NCI-H2107 (cell line): ENCODE data around the gene ZNF366.

Experiments
- DNase-seq: peaks from one replicate; lab custom pipeline; 2025; lab: John Stamatoyannopoulos, UW

Gene ZNF366

GRCh38 chr5:72465066-72465465 is 42.1 kb downstream of the ZNF366 start:
- no peak for DNase-seq

- DNase-seq, result no peak
These were observed 43.1 kb downstream of the ZNF366 start for GRCh38 chr5:72464071-72464470.

- DNase-seq, result no peak
These were observed 43.7 kb downstream of the ZNF366 start for GRCh38 chr5:72463449-72464052.

GRCh38 chr5:72460413-72460812 is 46.8 kb downstream of the ZNF366 start:
- no peak for DNase-seq

- DNase-seq, result no peak
These were observed 47.3 kb downstream of the ZNF366 start for GRCh38 chr5:72459913-72460312.

GRCh38 chr5:72459089-72459661 is 48.0 kb downstream of the ZNF366 start:
- DNase-seq, result no peak

GRCh38 chr5:72458407-72458806 is 48.8 kb downstream of the ZNF366 start:
- no peak for DNase-seq

- DNase-seq, result no peak
These were observed 49.7 kb downstream of the ZNF366 start for GRCh38 chr5:72457491-72457890.

GRCh38 chr5:72456391-72457074 is 50.7 kb downstream of the ZNF366 start:
- DNase-seq, result no peak

GRCh38 chr5:72455476-72455875 is 51.7 kb downstream of the ZNF366 start:
- DNase-seq, result no peak

- no peak for DNase-seq
These were observed 52.2 kb downstream of the ZNF366 start for GRCh38 chr5:72454996-72455395.

GRCh38 chr5:72453246-72453775 is 53.9 kb downstream of the ZNF366 start:
- no peak for DNase-seq

- no peak for DNase-seq
These were observed 54.5 kb downstream of the ZNF366 start for GRCh38 chr5:72452515-72453245.

GRCh38 chr5:72451741-72452505 is 55.3 kb downstream of the ZNF366 start:
- DNase-seq, result no peak

GRCh38 chr5:72448368-72448767 is 58.8 kb downstream of the ZNF366 start:
- no peak for DNase-seq

GRCh38 chr5:72447751-72448150 is 59.5 kb downstream of the ZNF366 start:
- no peak for DNase-seq

GRCh38 chr5:72445969-72446368 is 61.2 kb downstream of the ZNF366 start:
- DNase-seq, result no peak

- no peak for DNase-seq
These were observed 63.3 kb downstream of the ZNF366 start for GRCh38 chr5:72443883-72444282.

GRCh38 chr5:72441862-72442540 is 65.2 kb downstream of the ZNF366 start:
- DNase-seq, result no peak

- DNase-seq, result no peak
These were observed 66.0 kb downstream of the ZNF366 start for GRCh38 chr5:72441094-72441723.

GRCh38 chr5:72440207-72440638 is 67.0 kb downstream of the ZNF366 start:
- DNase-seq, result no peak
